Left ventricle myocardium inferior (tissue), 1 donor: Measurements from ENCODE around the gene CCBE1. TPM values are rescaled to one million over a fixed set of nuclear protein-coding genes. Genes with fewer than 3 reads are reported as not detected.

ENCODE experiments used
- DNase-seq: peaks from one replicate; pipeline ENCODE4 v3.0.0-alpha.2; 2020
- H3K27ac ChIP-seq: fragments of 200-600 bp; replicated peaks from 2 replicates; pipeline ENCODE4 v1.8.0; 2021
- H3K27me3 ChIP-seq: fragments of 200-600 bp; 2 replicates; pipeline ENCODE4 v1.8.0; 2021; ENCODE audit warnings: low read depth
- H3K36me3 ChIP-seq: fragments of 200-600 bp; 2 replicates; pipeline ENCODE4 v1.8.0; 2021
- H3K4me1 ChIP-seq: fragments of 200-600 bp; 2 replicates; pipeline ENCODE4 v1.8.0; 2021
- H3K4me3 ChIP-seq: fragments of 200-600 bp; 2 replicates; pipeline ENCODE4 v1.8.0; 2021; ENCODE audit warnings: mild to moderate bottlenecking, moderate library complexity
- H3K9me3 ChIP-seq: fragments of 200-600 bp; replicated peaks from 2 replicates; pipeline ENCODE4 v1.8.0; 2021
- CTCF ChIP-seq: fragments of 200-600 bp; IDR thresholded peaks from 2 replicates; pipeline ENCODE4 v1.8.0; 2021; ENCODE audit warnings: antibody characterized with exemption, mild to moderate bottlenecking, borderline replicate concordance
- intact Hi-C: fragments of 100-400 bp; cut with micrococcal nuclease; formaldehyde crosslinking; loops from one replicate; pipeline ENCODE4 v1.11.0; 2022
- total RNA-seq: library from RNA; stranded (reverse); fragmentation: NEBNext Ultra II Directional; extraction: Animal tissue kit (Norgen Biotek cat#: 25700); gene quantifications from one replicate; pipeline ENCODE4 v1.2.1, GENCODE V29; 2021
- donor health status: DM: no; HTN: yes; CAD: no; lungs with severe emphysema.

CCBE1 gene
- total RNA-seq, 1 donor from 2014 or later = 3.2 TPM

GRCh38 chr18:59705145-59705544 lies 7.9 kb upstream of the CCBE1 start:
- no peaks in the 10 kb centered on the region for H3K36me3 ChIP-seq
- intact Hi-C loops = no loop called here
- no peaks in the 10 kb centered on the region for H3K9me3 ChIP-seq
- no peak for DNase-seq
- TF ChIP-seq CTCF = no peak
- no peaks in the 10 kb centered on the region for H3K4me1 ChIP-seq
- no peak overlapping the region for H3K27ac ChIP-seq
- no peak overlapping the region for H3K4me3 ChIP-seq
- peaks cover 32% of the 10 kb centered on the region for H3K27me3 ChIP-seq

GRCh38 chr18:59704146-59704545 lies 6.9 kb upstream of the CCBE1 start:
- intact Hi-C loops = no loop called here
- no peak for TF ChIP-seq CTCF

GRCh38 chr18:59701272-59701671 lies 4.0 kb upstream of the CCBE1 start:
- DNase-seq = no peak
- Histone ChIP-seq H3K36me3 (no peaks in the 10 kb centered on the region), H3K27ac (no peak overlapping the region), H3K27me3 (peaks cover 43% of the 10 kb centered on the region), H3K9me3 (no peaks in the 10 kb centered on the region), H3K4me3 (no peak overlapping the region), H3K4me1 (peaks cover 16% of the 10 kb centered on the region)
- intact Hi-C loops = no loop called here
- TF ChIP-seq CTCF = no peak

More at GRCh38 chr18:59704146-59704545, 6.9 kb upstream of the CCBE1 start:
- no peaks in the 10 kb centered on the region for H3K36me3 ChIP-seq
- no peak overlapping the region for H3K27ac ChIP-seq
- no peak for DNase-seq
- peaks cover 33% of the 10 kb centered on the region for H3K27me3 ChIP-seq
- H3K4me1 ChIP-seq = no peaks in the 10 kb centered on the region
- no peaks in the 10 kb centered on the region for H3K9me3 ChIP-seq
- H3K4me3 ChIP-seq = no peak overlapping the region

GRCh38 chr18:59700535-59700967 lies 3.3 kb upstream of the CCBE1 start:
- H3K4me1 ChIP-seq = peaks cover 22% of the 10 kb centered on the region
- H3K27me3 ChIP-seq = peaks cover 50% of the 10 kb centered on the region
- H3K4me3 ChIP-seq = no peak overlapping the region
- no peaks in the 10 kb centered on the region for H3K36me3 ChIP-seq
- no peak for DNase-seq
- no peak overlapping the region for H3K27ac ChIP-seq
- intact Hi-C loops = no loop called here
- TF ChIP-seq CTCF = no peak
- no peaks in the 10 kb centered on the region for H3K9me3 ChIP-seq

- intact Hi-C loops = loop anchor here (10.0 kb wide), 1 partner anchor 245 kb away; no protein-coding TSS in a partner anchor
Measured at GRCh38 chr18:59699750-59700534, 2.7 kb upstream of the CCBE1 start.

More at GRCh38 chr18:59699750-59700534, 2.7 kb upstream of the CCBE1 start:
- Histone ChIP-seq H3K4me3 (no peak overlapping the region), H3K27me3 (peaks cover 56% of the 10 kb centered on the region), H3K4me1 (peaks cover 26% of the 10 kb centered on the region), H3K27ac (no peak overlapping the region), H3K36me3 (no peaks in the 10 kb centered on the region), H3K9me3 (no peaks in the 10 kb centered on the region)
- TF ChIP-seq CTCF = no peak
- DNase-seq = no peak
